Right atrium auricular region (tissue), 2 donors: ENCODE results near the gene CDK19. TPM values are rescaled to one million over a fixed set of nuclear protein-coding genes. Genes with fewer than 3 reads are reported as not detected.

Experiments used
- DNase-seq: peaks from one replicate; pipeline ENCODE4 v3.0.0-alpha.2; 2019; ENCODE audit warnings: low spot score
- H3K27ac ChIP-seq, 2 donors: fragments of 200-600 bp; sonication (generic); 1 replicate in 1 of 2; 2 replicates in 1 of 2; pipeline ENCODE4 v1.5.1; 2016 to 2019
- H3K27me3 ChIP-seq, 2 donors: fragments of 200-600 bp; sonication (generic); one replicate each; pipeline versions ENCODE4 v1.5.1 to v1.6.0; 2017 to 2019
- H3K36me3 ChIP-seq: fragments of 200-600 bp; sonication (generic); one replicate; pipeline ENCODE4 v1.5.1; 2016
- H3K4me1 ChIP-seq, 2 donors: fragments of 200-600 bp; sonication (generic); one replicate each; pipeline versions ENCODE4 v1.5.1 to v1.6.0; 2017 to 2019
- H3K4me3 ChIP-seq, 2 donors: fragments of 200-600 bp; sonication (generic); 1 replicate in 1 of 2; 2 replicates in 1 of 2; pipeline ENCODE4 v1.5.1; 2017 to 2019; ENCODE audit warnings: mild to moderate bottlenecking in 1 of 2, moderate library complexity in 1 of 2
- H3K9me3 ChIP-seq, 2 donors: fragments of 200-600 bp; sonication (generic); one replicate each; pipeline ENCODE4 v1.5.1; 2019
- total RNA-seq, 2 donors: library from RNA; depleted of rRNA; stranded (reverse); fragments of >200 nt; gene quantifications; one replicate each; pipeline ENCODE4 v1.1.0, GENCODE V29; 2016
- TF ChIP-seq, protein P1 (sequence below), 2 donors: fragments of 200-600 bp; sonication (generic); IDR thresholded peaks; one replicate each; pipeline ENCODE4 v1.5.1; 2019; ENCODE audit warnings: antibody characterized with exemption in 2 of 2

The CDK19 gene
- total RNA-seq, 2 donors from 2014 or later = 5.7 to 6.3 TPM

DNA sequence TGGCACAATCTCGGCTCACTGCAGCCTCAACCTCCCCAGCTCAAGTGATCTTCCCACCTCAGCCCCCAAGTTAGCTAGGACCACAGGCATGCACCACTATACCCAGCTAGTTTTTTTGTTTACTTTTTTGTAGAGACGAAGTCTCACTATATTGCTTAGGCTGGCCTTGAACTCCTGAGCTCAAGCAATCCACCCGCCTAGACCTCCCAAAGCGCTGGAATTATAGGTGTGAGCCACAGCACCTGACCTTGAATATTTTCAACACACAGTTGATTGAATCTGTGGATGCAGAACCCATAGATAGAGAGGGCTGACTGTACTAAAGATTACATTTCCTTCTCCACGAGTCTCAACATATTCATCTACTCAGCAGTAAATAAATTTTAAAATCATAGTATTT is 15.6 kb downstream of the CDK19 start:
- H3K27ac ChIP-seq = no peak overlapping the region
- H3K9me3 ChIP-seq = no peaks in the 10 kb centered on the region
- DNase-seq = no peak
- H3K27me3 ChIP-seq = no peaks in the 10 kb centered on the region
- no peaks in the 10 kb centered on the region for H3K36me3 ChIP-seq
- no peak overlapping the region for H3K4me3 ChIP-seq
- TF ChIP-seq, protein P1, sequence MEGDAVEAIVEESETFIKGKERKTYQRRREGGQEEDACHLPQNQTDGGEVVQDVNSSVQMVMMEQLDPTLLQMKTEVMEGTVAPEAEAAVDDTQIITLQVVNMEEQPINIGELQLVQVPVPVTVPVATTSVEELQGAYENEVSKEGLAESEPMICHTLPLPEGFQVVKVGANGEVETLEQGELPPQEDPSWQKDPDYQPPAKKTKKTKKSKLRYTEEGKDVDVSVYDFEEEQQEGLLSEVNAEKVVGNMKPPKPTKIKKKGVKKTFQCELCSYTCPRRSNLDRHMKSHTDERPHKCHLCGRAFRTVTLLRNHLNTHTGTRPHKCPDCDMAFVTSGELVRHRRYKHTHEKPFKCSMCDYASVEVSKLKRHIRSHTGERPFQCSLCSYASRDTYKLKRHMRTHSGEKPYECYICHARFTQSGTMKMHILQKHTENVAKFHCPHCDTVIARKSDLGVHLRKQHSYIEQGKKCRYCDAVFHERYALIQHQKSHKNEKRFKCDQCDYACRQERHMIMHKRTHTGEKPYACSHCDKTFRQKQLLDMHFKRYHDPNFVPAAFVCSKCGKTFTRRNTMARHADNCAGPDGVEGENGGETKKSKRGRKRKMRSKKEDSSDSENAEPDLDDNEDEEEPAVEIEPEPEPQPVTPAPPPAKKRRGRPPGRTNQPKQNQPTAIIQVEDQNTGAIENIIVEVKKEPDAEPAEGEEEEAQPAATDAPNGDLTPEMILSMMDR (IDR thresholded peaks at IDR 0.05) = no peak
- H3K4me1 ChIP-seq = no peaks in the 10 kb centered on the region

DNA sequence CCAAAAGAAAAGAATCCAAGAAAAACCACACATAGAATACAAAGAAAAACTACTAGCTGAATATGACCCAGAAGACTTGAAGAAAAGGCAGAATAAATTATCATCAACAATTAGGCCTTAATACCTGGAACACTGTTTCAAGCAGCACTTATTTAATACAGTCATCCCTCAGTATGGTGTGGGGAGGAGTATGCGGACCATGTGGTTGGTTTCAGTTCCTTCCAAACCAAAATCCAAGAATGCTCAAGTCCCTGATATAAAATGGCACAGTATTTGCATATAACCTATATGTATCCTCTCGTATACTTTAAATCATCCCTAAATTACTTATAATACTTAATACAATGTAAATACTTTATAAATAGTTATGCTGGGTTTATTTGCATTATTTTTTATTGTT is 16.1 kb downstream of the CDK19 start:
- Histone ChIP-seq H3K4me3 (no peak overlapping the region), H3K9me3 (no peaks in the 10 kb centered on the region), H3K4me1 (no peaks in the 10 kb centered on the region), H3K27ac (no peak overlapping the region), H3K27me3 (no peaks in the 10 kb centered on the region), H3K36me3 (no peaks in the 10 kb centered on the region)
- DNase-seq = no peak
- TF ChIP-seq, protein P1 (IDR thresholded peaks at IDR 0.05) = no peak

- Histone ChIP-seq H3K4me3 (no peak overlapping the region), H3K9me3 (no peaks in the 10 kb centered on the region), H3K27ac (no peak overlapping the region), H3K27me3 (no peaks in the 10 kb centered on the region), H3K36me3 (no peaks in the 10 kb centered on the region), H3K4me1 (no peaks in the 10 kb centered on the region)
- no peak for DNase-seq
- TF ChIP-seq, protein P1 (IDR thresholded peaks at IDR 0.05) = no peak
These were observed 20.0 kb downstream of the CDK19 start for GRCh38 chr6:110795271-110795670.

GRCh38 chr6:110786696-110787095 is 28.6 kb downstream of the CDK19 start:
- H3K27ac ChIP-seq = no peak overlapping the region
- no peaks in the 10 kb centered on the region for H3K9me3 ChIP-seq
- no peaks in the 10 kb centered on the region for H3K27me3 ChIP-seq
- no peak for DNase-seq
- H3K4me3 ChIP-seq = no peak overlapping the region
- TF ChIP-seq, protein P1 (IDR thresholded peaks at IDR 0.05) = no peak
- peaks cover 0 to 12% of the 10 kb centered on the region in 2 donors for H3K4me1 ChIP-seq
- H3K36me3 ChIP-seq = no peaks in the 10 kb centered on the region

DNA sequence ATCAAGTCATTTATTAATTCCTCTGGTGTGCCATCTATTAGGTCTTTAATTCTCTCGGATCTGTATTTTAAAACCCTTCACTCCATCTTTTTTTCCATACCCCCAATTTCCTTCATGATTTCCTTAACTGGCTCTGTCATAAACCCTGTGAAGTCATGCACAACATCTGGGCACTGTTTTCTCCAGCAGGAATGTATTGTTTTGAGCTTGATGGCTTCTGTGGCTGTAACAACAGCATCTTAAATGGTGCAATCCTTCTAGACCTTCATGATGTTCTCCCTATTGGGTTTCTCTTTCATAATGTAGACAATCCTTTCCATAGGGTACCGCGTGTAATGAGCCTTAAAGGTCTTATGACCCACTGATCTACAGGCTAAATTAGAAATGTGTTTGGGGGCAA is 29.0 kb downstream of the CDK19 start:
- Histone ChIP-seq H3K4me3 (no peak overlapping the region), H3K27ac (no peak overlapping the region), H3K9me3 (no peaks in the 10 kb centered on the region), H3K36me3 (no peaks in the 10 kb centered on the region), H3K4me1 (peaks cover 0 to 16% of the 10 kb centered on the region in 2 donors), H3K27me3 (no peaks in the 10 kb centered on the region)
- TF ChIP-seq, protein P1 (IDR thresholded peaks at IDR 0.05) = no peak
- no peak for DNase-seq

GRCh38 chr6:110784610-110784979 is 30.7 kb downstream of the CDK19 start:
- no peaks in the 10 kb centered on the region for H3K27me3 ChIP-seq
- TF ChIP-seq, protein P1 (IDR thresholded peaks at IDR 0.05) = no peak
- no peaks in the 10 kb centered on the region for H3K36me3 ChIP-seq
- H3K9me3 ChIP-seq = no peaks in the 10 kb centered on the region
- no peak for DNase-seq
- H3K27ac ChIP-seq = no peak overlapping the region
- H3K4me3 ChIP-seq = no peak overlapping the region
- peaks cover 0 to 16% of the 10 kb centered on the region in 2 donors for H3K4me1 ChIP-seq
